GM23338 (cell line): Measurements from ENCODE around the gene FUT7. TPM values are rescaled to one million over a fixed set of nuclear protein-coding genes. Genes with fewer than 3 reads are reported as not detected.

Experiments used
- ATAC-seq: fragments of 200-7000 bp; cut with Tn5 transposase; 3 replicates; pipeline ENCODE4 v1.9.1; 2020
- DNase-seq: peaks from one replicate; pipeline ENCODE4 v3.0.0-alpha.2; 2015; ENCODE audit warnings: low spot score
- H2AFZ ChIP-seq: fragments of 200-600 bp; sonication (generic); 2 replicates; pipeline ENCODE4 v1.8.0; 2016; ENCODE audit warnings: antibody characterized with exemption, mild to moderate bottlenecking, moderate library complexity
- H3F3A ChIP-seq: fragments of 200-600 bp; sonication (generic); replicated peaks from 2 replicates; pipeline ENCODE4 v1.8.0; 2017; ENCODE audit warnings: antibody characterized with exemption, mixed run types, low read depth
- H3K27ac ChIP-seq: fragments of 200-600 bp; sonication (generic); 2 replicates; pipeline ENCODE4 v1.6.1; 2016; ENCODE audit warnings: low read depth
- H3K27me3 ChIP-seq: fragments of 200-600 bp; sonication (generic); 2 replicates; pipeline ENCODE4 v1.8.0; 2016; ENCODE audit warnings: mild to moderate bottlenecking, mixed run types, moderate library complexity; ENCODE audit not compliant: insufficient read depth
- H3K36me3 ChIP-seq: fragments of 200-600 bp; sonication (generic); 2 replicates; pipeline ENCODE4 v1.8.0; 2016; ENCODE audit warnings: mild to moderate bottlenecking; ENCODE audit not compliant: insufficient read depth
- H3K4me1 ChIP-seq: fragments of 200-600 bp; sonication (generic); 2 replicates; pipeline ENCODE4 v1.8.0; 2016; ENCODE audit warnings: mild to moderate bottlenecking, moderate library complexity; ENCODE audit not compliant: insufficient read depth
- H3K4me2 ChIP-seq: fragments of 200-600 bp; sonication (generic); 2 replicates; pipeline ENCODE4 v1.7.1; 2017; ENCODE audit warnings: mixed run types
- H3K4me3 ChIP-seq: fragments of 200-600 bp; sonication (generic); 2 replicates; pipeline ENCODE4 v1.6.1; 2016; ENCODE audit warnings: mixed run types
- H3K79me2 ChIP-seq: fragments of 200-600 bp; sonication (generic); replicated peaks from 2 replicates; pipeline ENCODE4 v1.8.0; 2017; ENCODE audit warnings: mild to moderate bottlenecking; ENCODE audit not compliant: insufficient read depth
- H3K9me2 ChIP-seq: fragments of 200-600 bp; sonication (generic); 2 replicates; pipeline ENCODE4 v1.8.0; 2017; ENCODE audit not compliant: insufficient read depth
- H4K20me1 ChIP-seq: fragments of 200-600 bp; sonication (generic); replicated peaks from 2 replicates; pipeline ENCODE4 v1.8.0; 2017; ENCODE audit warnings: mild to moderate bottlenecking; ENCODE audit not compliant: insufficient read depth
- H3K27ac Mint-ChIP-seq: 2 replicates; pipeline ENCODE4 v1.8.0; 2020; ENCODE audit warnings: inconsistent platforms, mild to moderate bottlenecking, moderate library complexity, mixed read lengths
- H3K27me3 Mint-ChIP-seq: 3 replicates; pipeline ENCODE4 v1.8.0; 2022; ENCODE audit warnings: low read depth, mild to moderate bottlenecking, moderate library complexity, mixed read lengths, inconsistent platforms; ENCODE audit not compliant: insufficient read depth, poor library complexity
- H3K36me3 Mint-ChIP-seq: 3 replicates; pipeline ENCODE4 v1.8.0; 2021; ENCODE audit warnings: low read depth, mild to moderate bottlenecking, inconsistent platforms, moderate library complexity, mixed read lengths
- H3K4me1 Mint-ChIP-seq: 3 replicates; pipeline ENCODE4 v1.8.0; 2020; ENCODE audit warnings: mild to moderate bottlenecking, inconsistent platforms, mixed read lengths
- H3K4me3 Mint-ChIP-seq: 3 replicates; pipeline ENCODE4 v1.8.0; 2021; ENCODE audit warnings: moderate library complexity, mild to moderate bottlenecking, inconsistent platforms, mixed read lengths
- H3K9me3 Mint-ChIP-seq: 3 replicates; pipeline ENCODE4 v1.8.0; 2020; ENCODE audit warnings: moderate library complexity, mild to moderate bottlenecking, inconsistent platforms, mixed read lengths
- EZH2 ChIP-seq: fragments of 200-600 bp; sonication (generic); IDR thresholded peaks from one replicate; pipeline ENCODE4 v1.8.0; 2017; ENCODE audit warnings: antibody characterized with exemption, mild to moderate bottlenecking, low read depth; ENCODE audit not compliant: unreplicated experiment
- NANOG ChIP-seq: IDR thresholded peaks from 2 replicates; pipeline ENCODE4 v1.6.1; 2016; ENCODE audit warnings: antibody characterized with exemption, borderline replicate concordance
- ZNF114 ChIP-seq: fragments of 250-450 bp; sonication (Bioruptor Pico); IDR thresholded peaks from 2 replicates; pipeline ENCODE4 v1.5.0; 2020; ENCODE audit warnings: mild to moderate bottlenecking, moderate library complexity
- polyA plus RNA-seq: library from polyadenylated mRNA; unstranded; fragments of >200 nt; fragmentation: Nextera tagmentation; extraction: Ambion mirVana; gene quantifications from 2 replicates; pipeline ENCODE4 v1.2.1, GENCODE V29; 2016
- total RNA-seq: library from RNA; depleted of rRNA; stranded (reverse); fragments of >200 nt; shearing (Covaris generic); gene quantifications from 2 replicates; pipeline ENCODE4 v1.2.3, GENCODE V29; 2014
- TF ChIP-seq, protein P1 (sequence below): fragments of 250-450 bp; sonication (Bioruptor Pico); IDR thresholded peaks from 2 replicates; pipeline ENCODE4 v1.5.0; 2020; ENCODE audit warnings: mild to moderate bottlenecking, moderate library complexity
- TF ChIP-seq, protein P2 (sequence below): IDR thresholded peaks from 2 replicates; pipeline ENCODE4 v1.6.1; 2016; ENCODE audit warnings: antibody characterized with exemption
- TF ChIP-seq, protein P3 (sequence below), 2 experiments: fragments of 200-600 bp in 1 of 2; sonication (generic) in 1 of 2; conservative IDR thresholded peaks; 2 replicates each; pipeline versions ENCODE4 v1.5.1 to v1.6.1; 2016 to 2017; ENCODE audit warnings: antibody characterized with exemption in 2 of 2, low read depth in 2 of 2, mild to moderate bottlenecking in 2 of 2, moderate library complexity in 1 of 2

Gene FUT7
- total and polyA plus RNA-seq, 2 experiments from 2014 or later: not detected

DNA sequence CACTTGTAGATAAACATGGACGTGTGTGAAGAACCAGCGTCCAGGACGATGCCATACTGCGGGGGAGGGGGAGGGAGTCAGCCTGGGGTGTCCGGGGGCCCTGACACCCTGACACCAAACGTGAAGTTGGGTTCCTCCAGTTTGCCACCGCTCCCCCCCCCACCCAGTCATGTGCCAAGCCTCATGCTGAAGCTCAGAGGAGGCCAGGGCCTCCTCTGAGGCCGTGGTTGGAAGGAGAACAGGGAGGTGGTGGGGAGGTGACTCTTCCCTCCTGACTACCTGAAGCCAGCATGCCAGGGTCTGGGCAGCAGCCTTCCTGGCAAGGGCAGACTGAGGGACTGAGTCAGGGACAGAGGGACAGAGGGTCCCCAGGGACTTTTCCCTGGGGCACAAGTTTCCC, 20.4 kb upstream of the FUT7 start:
- no peak overlapping the region for H3K4me3 Mint-ChIP-seq
- ATAC-seq: no peak
- Histone ChIP-seq H3K4me3 (no peak overlapping the region), H3K79me2 (no peaks in the 10 kb centered on the region), H3K4me2 (no peak overlapping the region), H3K36me3 (no peaks in the 10 kb centered on the region), H3K4me1 (no peaks in the 10 kb centered on the region), H3K27ac (no peak overlapping the region), H3K9me2 (no peaks in the 10 kb centered on the region), H3F3A (0 out of 2 replicates have a peak, but pooled peaks cover 2% of the 10 kb centered on the region), H3K27me3 (peaks cover 53% of the 10 kb centered on the region), H4K20me1 (no peaks in the 10 kb centered on the region; the same call in 1 of the 2 replicates), H2AFZ (no peak overlapping the region)
- no peak overlapping the region for H3K27ac Mint-ChIP-seq
- no peaks in the 10 kb centered on the region for H3K36me3 Mint-ChIP-seq
- peaks cover 4% of the 10 kb centered on the region; the same call in 1 of the 3 replicates for H3K4me1 Mint-ChIP-seq
- TF ChIP-seq ZNF114 (CRISPR knock-in tag) (no peak), NANOG (no peak), EZH2 (no peak)
- TF ChIP-seq, protein P1, sequence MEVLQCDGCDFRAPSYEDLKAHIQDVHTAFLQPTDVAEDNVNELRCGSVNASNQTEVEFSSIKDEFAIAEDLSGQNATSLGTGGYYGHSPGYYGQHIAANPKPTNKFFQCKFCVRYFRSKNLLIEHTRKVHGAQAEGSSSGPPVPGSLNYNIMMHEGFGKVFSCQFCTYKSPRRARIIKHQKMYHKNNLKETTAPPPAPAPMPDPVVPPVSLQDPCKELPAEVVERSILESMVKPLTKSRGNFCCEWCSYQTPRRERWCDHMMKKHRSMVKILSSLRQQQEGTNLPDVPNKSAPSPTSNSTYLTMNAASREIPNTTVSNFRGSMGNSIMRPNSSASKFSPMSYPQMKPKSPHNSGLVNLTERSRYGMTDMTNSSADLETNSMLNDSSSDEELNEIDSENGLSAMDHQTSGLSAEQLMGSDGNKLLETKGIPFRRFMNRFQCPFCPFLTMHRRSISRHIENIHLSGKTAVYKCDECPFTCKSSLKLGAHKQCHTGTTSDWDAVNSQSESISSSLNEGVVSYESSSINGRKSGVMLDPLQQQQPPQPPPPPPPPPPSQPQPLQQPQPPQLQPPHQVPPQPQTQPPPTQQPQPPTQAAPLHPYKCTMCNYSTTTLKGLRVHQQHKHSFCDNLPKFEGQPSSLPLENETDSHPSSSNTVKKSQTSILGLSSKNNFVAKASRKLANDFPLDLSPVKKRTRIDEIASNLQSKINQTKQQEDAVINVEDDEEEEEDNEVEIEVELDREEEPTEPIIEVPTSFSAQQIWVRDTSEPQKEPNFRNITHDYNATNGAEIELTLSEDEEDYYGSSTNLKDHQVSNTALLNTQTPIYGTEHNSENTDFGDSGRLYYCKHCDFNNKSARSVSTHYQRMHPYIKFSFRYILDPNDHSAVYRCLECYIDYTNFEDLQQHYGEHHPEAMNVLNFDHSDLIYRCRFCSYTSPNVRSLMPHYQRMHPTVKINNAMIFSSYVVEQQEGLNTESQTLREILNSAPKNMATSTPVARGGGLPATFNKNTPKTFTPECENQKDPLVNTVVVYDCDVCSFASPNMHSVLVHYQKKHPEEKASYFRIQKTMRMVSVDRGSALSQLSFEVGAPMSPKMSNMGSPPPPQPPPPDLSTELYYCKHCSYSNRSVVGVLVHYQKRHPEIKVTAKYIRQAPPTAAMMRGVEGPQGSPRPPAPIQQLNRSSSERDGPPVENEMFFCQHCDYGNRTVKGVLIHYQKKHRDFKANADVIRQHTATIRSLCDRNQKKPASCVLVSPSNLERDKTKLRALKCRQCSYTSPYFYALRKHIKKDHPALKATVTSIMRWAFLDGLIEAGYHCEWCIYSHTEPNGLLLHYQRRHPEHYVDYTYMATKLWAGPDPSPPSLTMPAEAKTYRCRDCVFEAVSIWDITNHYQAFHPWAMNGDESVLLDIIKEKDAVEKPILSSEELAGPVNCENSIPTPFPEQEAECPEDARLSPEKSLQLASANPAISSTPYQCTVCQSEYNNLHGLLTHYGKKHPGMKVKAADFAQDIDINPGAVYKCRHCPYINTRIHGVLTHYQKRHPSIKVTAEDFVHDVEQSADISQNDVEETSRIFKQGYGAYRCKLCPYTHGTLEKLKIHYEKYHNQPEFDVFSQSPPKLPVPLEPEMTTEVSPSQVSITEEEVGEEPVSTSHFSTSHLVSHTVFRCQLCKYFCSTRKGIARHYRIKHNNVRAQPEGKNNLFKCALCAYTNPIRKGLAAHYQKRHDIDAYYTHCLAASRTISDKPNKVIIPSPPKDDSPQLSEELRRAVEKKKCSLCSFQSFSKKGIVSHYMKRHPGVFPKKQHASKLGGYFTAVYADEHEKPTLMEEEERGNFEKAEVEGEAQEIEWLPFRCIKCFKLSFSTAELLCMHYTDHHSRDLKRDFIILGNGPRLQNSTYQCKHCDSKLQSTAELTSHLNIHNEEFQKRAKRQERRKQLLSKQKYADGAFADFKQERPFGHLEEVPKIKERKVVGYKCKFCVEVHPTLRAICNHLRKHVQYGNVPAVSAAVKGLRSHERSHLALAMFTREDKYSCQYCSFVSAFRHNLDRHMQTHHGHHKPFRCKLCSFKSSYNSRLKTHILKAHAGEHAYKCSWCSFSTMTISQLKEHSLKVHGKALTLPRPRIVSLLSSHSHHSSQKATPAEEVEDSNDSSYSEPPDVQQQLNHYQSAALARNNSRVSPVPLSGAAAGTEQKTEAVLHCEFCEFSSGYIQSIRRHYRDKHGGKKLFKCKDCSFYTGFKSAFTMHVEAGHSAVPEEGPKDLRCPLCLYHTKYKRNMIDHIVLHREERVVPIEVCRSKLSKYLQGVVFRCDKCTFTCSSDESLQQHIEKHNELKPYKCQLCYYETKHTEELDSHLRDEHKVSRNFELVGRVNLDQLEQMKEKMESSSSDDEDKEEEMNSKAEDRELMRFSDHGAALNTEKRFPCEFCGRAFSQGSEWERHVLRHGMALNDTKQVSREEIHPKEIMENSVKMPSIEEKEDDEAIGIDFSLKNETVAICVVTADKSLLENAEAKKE (CRISPR knock-in tag): no peak
- TF ChIP-seq, protein P2, sequence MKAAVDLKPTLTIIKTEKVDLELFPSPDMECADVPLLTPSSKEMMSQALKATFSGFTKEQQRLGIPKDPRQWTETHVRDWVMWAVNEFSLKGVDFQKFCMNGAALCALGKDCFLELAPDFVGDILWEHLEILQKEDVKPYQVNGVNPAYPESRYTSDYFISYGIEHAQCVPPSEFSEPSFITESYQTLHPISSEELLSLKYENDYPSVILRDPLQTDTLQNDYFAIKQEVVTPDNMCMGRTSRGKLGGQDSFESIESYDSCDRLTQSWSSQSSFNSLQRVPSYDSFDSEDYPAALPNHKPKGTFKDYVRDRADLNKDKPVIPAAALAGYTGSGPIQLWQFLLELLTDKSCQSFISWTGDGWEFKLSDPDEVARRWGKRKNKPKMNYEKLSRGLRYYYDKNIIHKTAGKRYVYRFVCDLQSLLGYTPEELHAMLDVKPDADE: no peak
- TF ChIP-seq, protein P3, sequence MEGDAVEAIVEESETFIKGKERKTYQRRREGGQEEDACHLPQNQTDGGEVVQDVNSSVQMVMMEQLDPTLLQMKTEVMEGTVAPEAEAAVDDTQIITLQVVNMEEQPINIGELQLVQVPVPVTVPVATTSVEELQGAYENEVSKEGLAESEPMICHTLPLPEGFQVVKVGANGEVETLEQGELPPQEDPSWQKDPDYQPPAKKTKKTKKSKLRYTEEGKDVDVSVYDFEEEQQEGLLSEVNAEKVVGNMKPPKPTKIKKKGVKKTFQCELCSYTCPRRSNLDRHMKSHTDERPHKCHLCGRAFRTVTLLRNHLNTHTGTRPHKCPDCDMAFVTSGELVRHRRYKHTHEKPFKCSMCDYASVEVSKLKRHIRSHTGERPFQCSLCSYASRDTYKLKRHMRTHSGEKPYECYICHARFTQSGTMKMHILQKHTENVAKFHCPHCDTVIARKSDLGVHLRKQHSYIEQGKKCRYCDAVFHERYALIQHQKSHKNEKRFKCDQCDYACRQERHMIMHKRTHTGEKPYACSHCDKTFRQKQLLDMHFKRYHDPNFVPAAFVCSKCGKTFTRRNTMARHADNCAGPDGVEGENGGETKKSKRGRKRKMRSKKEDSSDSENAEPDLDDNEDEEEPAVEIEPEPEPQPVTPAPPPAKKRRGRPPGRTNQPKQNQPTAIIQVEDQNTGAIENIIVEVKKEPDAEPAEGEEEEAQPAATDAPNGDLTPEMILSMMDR (conservative IDR thresholded peaks at IDR 0.05; ENCODE audit: low read depth in 2 of 2): no peak
- peaks cover 53% of the 10 kb centered on the region for H3K27me3 Mint-ChIP-seq
- no peak for DNase-seq
- H3K9me3 Mint-ChIP-seq: no peaks in the 10 kb centered on the region
